IPS-18c (cell line): ENCODE results near the gene ZC3HAV1L.
"Not testable (repeated sequence)": the region's sequence is repeated elsewhere in the genome, so short reads cannot be mapped to it uniquely, and the experiment has no call there.

Experiments used
- H3K4me3 ChIP-seq: 2 replicates; pipeline ENCODE4 v1.7.0; 2013; ENCODE audit warnings: low read depth, mild to moderate bottlenecking, low read length, moderate library complexity; ENCODE audit not compliant: insufficient read depth
- H3K9me3 ChIP-seq: one replicate; pipeline ENCODE4 v1.6.1; 2013; ENCODE audit warnings: mild to moderate bottlenecking, low read length, moderate library complexity; ENCODE audit not compliant: control insufficient read depth, insufficient read depth

The ZC3HAV1L gene

GRCh38 chr7:139060695-139061237, 24.9 kb upstream of the ZC3HAV1L start:
- no peaks in the 10 kb centered on the region for H3K9me3 ChIP-seq
- no peak overlapping the region for H3K4me3 ChIP-seq

- Histone ChIP-seq H3K4me3 (no peak overlapping the region), H3K9me3 (no peaks in the 10 kb centered on the region)
Measured at GRCh38 chr7:139059905-139060304, 24.1 kb upstream of the ZC3HAV1L start.

- Histone ChIP-seq H3K9me3 (no peaks in the 10 kb centered on the region), H3K4me3 (no peak overlapping the region)
Measured at GRCh38 chr7:139058943-139059342, 23.1 kb upstream of the ZC3HAV1L start.

- Histone ChIP-seq H3K9me3 (no peaks in the 10 kb centered on the region), H3K4me3 (no peak overlapping the region)
Measured at GRCh38 chr7:139055674-139056073, 19.8 kb upstream of the ZC3HAV1L start.

GRCh38 chr7:139054656-139055055, 18.8 kb upstream of the ZC3HAV1L start:
- H3K4me3 ChIP-seq, H3K9me3 ChIP-seq: not testable (repeated sequence)

- H3K4me3 ChIP-seq, result no peak overlapping the region
Measured at GRCh38 chr7:139054101-139054500, 18.3 kb upstream of the ZC3HAV1L start.

GRCh38 chr7:139051655-139052054, 15.8 kb upstream of the ZC3HAV1L start:
- no peaks in the 10 kb centered on the region for H3K9me3 ChIP-seq
- no peak overlapping the region for H3K4me3 ChIP-seq

More at GRCh38 chr7:139054101-139054500, 18.3 kb upstream of the ZC3HAV1L start:
- H3K9me3 ChIP-seq, result no peaks in the 10 kb centered on the region

- no peaks in the 10 kb centered on the region for H3K9me3 ChIP-seq
- no peak overlapping the region for H3K4me3 ChIP-seq
Measured at GRCh38 chr7:139049936-139050335, 14.1 kb upstream of the ZC3HAV1L start.

GRCh38 chr7:139049111-139049510, 13.3 kb upstream of the ZC3HAV1L start:
- Histone ChIP-seq H3K4me3 (no peak overlapping the region), H3K9me3 (no peaks in the 10 kb centered on the region)

GRCh38 chr7:139047970-139048369, 12.1 kb upstream of the ZC3HAV1L start:
- Histone ChIP-seq H3K4me3 (no peak overlapping the region), H3K9me3 (no peaks in the 10 kb centered on the region)

GRCh38 chr7:139046143-139046542, 10.3 kb upstream of the ZC3HAV1L start:
- no peaks in the 10 kb centered on the region for H3K9me3 ChIP-seq
- no peak overlapping the region for H3K4me3 ChIP-seq

- Histone ChIP-seq H3K9me3 (no peaks in the 10 kb centered on the region), H3K4me3 (no peak overlapping the region)
Measured at GRCh38 chr7:139044813-139045794, 9.3 kb upstream of the ZC3HAV1L start.

- H3K4me3 ChIP-seq, result no peak overlapping the region
Measured at GRCh38 chr7:139043823-139044812, 8.3 kb upstream of the ZC3HAV1L start.

GRCh38 chr7:139041378-139042085, 5.7 kb upstream of the ZC3HAV1L start:
- Histone ChIP-seq H3K9me3 (no peaks in the 10 kb centered on the region), H3K4me3 (no peak overlapping the region)

More at GRCh38 chr7:139043823-139044812, 8.3 kb upstream of the ZC3HAV1L start:
- no peaks in the 10 kb centered on the region for H3K9me3 ChIP-seq

- no peak overlapping the region for H3K4me3 ChIP-seq
- no peaks in the 10 kb centered on the region for H3K9me3 ChIP-seq
Measured at GRCh38 chr7:139038691-139039090, 2.8 kb upstream of the ZC3HAV1L start.

- Histone ChIP-seq H3K9me3 (no peaks in the 10 kb centered on the region), H3K4me3 (no peak overlapping the region)
Measured at GRCh38 chr7:139036901-139037300, 1.1 kb upstream of the ZC3HAV1L start.
